Fibroblast of the aortic adventitia (primary cell): ENCODE results near the gene LRP1B. TPM values are rescaled to one million over a fixed set of nuclear protein-coding genes. Genes with fewer than 3 reads are reported as not detected.

ENCODE experiments used
- DNase-seq: peaks from one replicate; pipeline ENCODE4 v3.0.0-alpha.2; 2010; ENCODE audit warnings: low read depth
- H3K4me3 ChIP-seq: 2 replicates; pipeline ENCODE4 v1.5.1; 2011; ENCODE audit warnings: low read depth, mild to moderate bottlenecking, control low read depth, low read length, moderate library complexity
- total RNA-seq: library from RNA; depleted of rRNA; stranded (reverse); fragments of >200 nt; gene quantifications from 2 replicates; pipeline ENCODE4 v1.2.3, GENCODE V29; 2012; ENCODE audit warnings: low replicate concordance
- TF ChIP-seq, protein P1 (sequence below): IDR thresholded peaks from 2 replicates; pipeline ENCODE4 v1.5.1; 2011; ENCODE audit warnings: mild to moderate bottlenecking, low read length, control low read depth, inconsistent platforms; ENCODE audit not compliant: insufficient read depth

The LRP1B gene
- total RNA-seq, 1 donor = 0.36 TPM

DNA sequence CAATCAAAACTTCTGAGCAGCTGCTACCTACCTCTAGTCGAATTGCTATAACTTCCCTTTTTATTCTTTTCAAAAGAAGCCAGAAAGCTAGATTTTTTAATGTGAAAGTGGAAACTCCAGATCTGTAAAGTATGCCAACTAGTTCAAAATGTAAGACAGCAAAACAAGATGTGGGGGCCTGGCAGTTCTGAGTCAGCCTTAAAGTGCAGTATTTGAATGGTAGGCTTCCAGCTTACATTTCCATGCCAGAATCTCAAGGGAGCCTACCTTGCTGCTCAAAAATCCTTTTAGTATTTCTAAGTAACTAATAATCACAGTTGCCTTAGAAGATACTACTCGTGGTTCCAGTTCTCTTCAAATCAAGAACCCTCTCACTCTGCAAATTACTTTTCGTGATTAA, 1288.7 kb downstream of the LRP1B start:
- no peak overlapping the region for H3K4me3 ChIP-seq
- no peak for DNase-seq
- TF ChIP-seq, protein P1, sequence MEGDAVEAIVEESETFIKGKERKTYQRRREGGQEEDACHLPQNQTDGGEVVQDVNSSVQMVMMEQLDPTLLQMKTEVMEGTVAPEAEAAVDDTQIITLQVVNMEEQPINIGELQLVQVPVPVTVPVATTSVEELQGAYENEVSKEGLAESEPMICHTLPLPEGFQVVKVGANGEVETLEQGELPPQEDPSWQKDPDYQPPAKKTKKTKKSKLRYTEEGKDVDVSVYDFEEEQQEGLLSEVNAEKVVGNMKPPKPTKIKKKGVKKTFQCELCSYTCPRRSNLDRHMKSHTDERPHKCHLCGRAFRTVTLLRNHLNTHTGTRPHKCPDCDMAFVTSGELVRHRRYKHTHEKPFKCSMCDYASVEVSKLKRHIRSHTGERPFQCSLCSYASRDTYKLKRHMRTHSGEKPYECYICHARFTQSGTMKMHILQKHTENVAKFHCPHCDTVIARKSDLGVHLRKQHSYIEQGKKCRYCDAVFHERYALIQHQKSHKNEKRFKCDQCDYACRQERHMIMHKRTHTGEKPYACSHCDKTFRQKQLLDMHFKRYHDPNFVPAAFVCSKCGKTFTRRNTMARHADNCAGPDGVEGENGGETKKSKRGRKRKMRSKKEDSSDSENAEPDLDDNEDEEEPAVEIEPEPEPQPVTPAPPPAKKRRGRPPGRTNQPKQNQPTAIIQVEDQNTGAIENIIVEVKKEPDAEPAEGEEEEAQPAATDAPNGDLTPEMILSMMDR = no peak

DNA sequence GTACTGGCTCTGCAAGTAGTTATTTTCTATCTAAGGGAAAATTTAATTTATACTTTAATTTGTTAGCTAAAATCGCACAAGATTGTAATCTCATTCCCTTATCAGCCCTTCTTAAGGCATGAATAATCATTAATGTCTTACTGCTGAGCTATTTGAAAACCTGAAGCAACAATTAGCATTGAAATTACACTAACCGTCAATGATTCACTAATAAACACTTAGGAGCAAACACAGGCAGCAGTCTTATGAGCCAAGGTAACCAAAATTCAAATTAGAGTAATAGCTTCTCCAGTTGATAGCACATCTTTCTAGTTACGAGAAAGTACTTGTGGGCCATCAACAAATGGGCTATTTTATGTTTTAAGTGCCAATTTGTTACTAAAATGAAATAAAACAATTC, 1289.7 kb downstream of the LRP1B start:
- no peak for DNase-seq

DNA sequence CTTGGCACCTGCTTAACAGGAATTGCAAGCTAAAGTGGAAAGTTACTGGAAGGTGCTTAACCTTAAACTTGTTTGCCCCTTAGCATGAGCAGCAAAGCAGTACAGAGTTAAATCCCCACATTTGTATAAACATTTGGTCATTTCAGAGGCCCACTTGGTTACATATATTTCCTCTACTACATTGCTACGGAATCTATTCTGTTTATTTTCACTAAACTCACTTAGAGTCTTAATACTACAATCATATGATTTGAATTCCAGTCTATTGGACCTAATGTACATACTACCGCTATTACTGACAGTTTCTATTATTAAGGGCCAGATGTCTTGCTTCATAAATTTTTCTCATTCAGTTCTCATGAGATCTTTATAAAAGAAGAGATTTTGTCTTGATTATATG, 1294.0 kb downstream of the LRP1B start:
- DNase-seq = no peak
- H3K4me3 ChIP-seq = no peak overlapping the region
- TF ChIP-seq, protein P1 = no peak

More for the DNA sequence above, 1289.7 kb downstream of the LRP1B start:
- TF ChIP-seq, protein P1 = no peak
- H3K4me3 ChIP-seq = no peak overlapping the region

DNA sequence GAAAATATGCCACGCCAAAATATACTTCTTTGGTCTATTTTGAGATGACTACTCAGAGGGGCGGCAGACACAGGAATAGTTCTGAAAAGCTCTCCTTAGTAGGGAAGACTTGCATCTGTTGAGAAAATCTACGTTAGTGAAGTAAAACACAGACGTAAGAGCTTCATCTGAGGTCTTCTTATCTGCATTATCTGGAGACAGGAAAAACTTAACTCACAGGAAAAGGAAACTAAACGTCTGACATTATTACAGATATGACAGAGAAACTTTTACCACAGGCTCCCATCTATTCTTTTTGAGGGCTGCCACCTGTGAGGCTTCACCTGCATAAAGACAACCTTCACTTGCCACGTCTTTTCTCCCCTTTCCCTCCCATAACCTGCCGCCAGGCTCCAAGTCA, 1295.7 kb downstream of the LRP1B start:
- no peak overlapping the region for H3K4me3 ChIP-seq
- TF ChIP-seq, protein P1 = no peak
- DNase-seq = no peak

DNA sequence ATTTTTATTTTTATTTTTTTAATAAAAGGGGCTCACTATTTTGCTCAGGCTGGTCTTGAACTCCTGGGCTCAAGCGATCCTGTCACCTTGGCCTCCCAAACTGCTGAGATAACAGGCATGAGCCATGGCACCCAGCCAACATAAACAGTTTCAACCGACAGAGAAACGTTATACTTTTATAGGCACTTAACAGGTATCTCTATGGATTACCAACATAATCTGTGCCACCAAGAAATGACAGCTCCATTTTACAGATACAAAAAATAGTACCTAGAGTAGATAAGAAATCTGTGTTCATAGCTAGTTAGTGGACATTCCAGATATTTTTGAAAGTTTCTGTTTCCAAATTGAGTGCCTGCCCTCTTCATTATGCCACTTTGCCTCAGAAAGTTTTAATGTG, 1316.7 kb downstream of the LRP1B start:
- no peak for DNase-seq
- TF ChIP-seq, protein P1 = no peak
- H3K4me3 ChIP-seq = no peak overlapping the region

DNA sequence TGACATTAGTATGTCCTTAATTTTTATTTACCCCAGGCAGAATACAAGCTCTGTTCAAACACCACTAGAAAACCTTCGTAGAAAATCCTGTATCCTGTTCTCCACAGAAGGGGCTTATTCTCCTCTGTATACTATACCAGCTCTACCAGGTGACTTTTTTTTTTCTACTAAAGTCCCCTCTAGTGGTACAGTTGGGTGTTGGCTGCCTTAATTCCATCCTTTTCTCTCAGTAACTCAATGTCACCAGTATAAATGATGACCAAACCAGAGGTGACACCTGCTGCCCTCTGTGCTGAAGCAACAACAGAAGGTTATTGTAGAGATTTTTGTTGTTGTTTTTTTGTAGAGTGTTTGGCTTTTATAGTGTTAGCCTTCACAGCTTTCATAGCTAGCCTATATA, 1322.0 kb downstream of the LRP1B start:
- TF ChIP-seq, protein P1 = peak; percentile 19
- no peak overlapping the region for H3K4me3 ChIP-seq
- no peak for DNase-seq

DNA sequence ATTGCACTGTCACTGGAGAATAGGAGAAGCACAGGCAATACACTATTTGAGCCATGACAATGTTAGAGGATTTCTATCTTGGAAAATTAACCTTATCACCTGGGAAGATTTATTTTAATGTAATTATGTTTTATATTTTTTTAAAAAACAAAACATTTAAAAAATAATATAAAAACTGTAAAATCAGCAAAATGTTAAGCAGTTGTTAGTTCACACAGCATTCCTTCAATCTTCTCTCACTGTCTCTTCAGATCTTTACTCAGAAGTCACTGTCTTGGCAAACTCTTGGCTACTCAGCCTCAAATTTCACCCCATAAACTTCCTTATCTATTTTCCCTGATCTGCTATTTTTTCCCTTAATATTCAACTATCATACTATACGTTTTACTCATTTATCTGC, 1322.6 kb downstream of the LRP1B start:
- TF ChIP-seq, protein P1 = no peak
- DNase-seq = no peak
- no peak overlapping the region for H3K4me3 ChIP-seq
